Stimulated activated effector memory CD8-positive, alpha-beta T cell treated with anti-CD3 and anti-CD28 coated beads, Interleukin-12 subunit alpha, Interleukin-12 subunit beta, amount 100 ng/mL, for 72 hours (primary cell): Measurements from ENCODE around the gene FCHSD1.

ENCODE experiments used
- ATAC-seq: fragments of 150-1000 bp; cut with Tn5 transposase; 2 replicates; pipeline ENCODE4 v1.10.0; 2021
- DNase-seq, 2 donors: peaks; one replicate each; pipeline ENCODE4 v3.0.0; 2021 to 2022; ENCODE audit warnings: low spot score in 2 of 2
- H3K27ac Mint-ChIP-seq: one replicate; pipeline ENCODE4 v1.8.0; 2022; ENCODE audit warnings: mild to moderate bottlenecking, mixed read lengths
- H3K36me3 Mint-ChIP-seq: one replicate; pipeline ENCODE4 v1.8.0; 2022; ENCODE audit warnings: mild to moderate bottlenecking, mixed read lengths
- H3K4me1 Mint-ChIP-seq: one replicate; pipeline ENCODE4 v1.8.0; 2022; ENCODE audit warnings: mixed read lengths
- H3K4me3 Mint-ChIP-seq: one replicate; pipeline ENCODE4 v1.8.0; 2022; ENCODE audit warnings: mild to moderate bottlenecking, mixed read lengths
- H3K9me3 Mint-ChIP-seq: one replicate; pipeline ENCODE4 v1.8.0; 2022; ENCODE audit warnings: mixed read lengths

Gene FCHSD1

DNA sequence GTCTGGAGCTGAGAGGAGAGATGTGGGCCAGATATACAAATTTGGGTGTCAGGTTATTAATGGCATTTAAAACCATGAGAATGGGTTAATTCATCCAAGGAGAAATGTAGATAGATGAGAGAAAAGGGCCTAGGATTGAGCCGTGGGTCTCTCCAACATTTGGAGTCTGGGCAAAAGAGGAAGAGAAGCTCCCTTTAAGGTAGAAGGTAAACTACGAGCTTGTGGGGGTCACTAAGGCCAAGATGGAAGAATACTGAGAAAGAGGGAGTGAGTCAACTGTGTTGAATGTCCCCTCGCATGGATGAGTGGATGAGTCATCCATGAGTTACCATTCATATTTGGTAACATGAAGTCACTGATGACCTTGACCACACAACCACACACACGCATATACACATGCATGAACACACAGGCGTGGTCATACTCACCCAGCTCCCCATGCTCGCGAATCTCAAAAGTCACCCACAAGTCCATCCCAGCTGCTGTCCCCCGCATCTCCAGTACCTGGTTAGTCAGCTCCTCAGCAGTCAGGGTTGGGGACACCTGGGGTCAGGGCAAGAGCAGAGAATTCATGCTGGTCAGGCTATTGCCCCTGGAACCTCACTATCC lies 6.8 kb upstream of the FCHSD1 start:
- Mint-ChIP-seq H3K27ac (peak overlapping the region; percentile 41), H3K4me1 (peaks cover 14% of the 10 kb centered on the region), H3K4me3 (no peak overlapping the region), H3K9me3 (no peaks in the 10 kb centered on the region), H3K36me3 (peaks cover 11% of the 10 kb centered on the region)
- ATAC-seq = peak; percentile 96
- no peak for DNase-seq

- DNase-seq (no peak), ATAC-seq (no peak)
- Mint-ChIP-seq H3K9me3 (no peaks in the 10 kb centered on the region), H3K27ac (peak overlapping the region; percentile 41), H3K36me3 (peaks cover 11% of the 10 kb centered on the region), H3K4me3 (no peak overlapping the region), H3K4me1 (peaks cover 20% of the 10 kb centered on the region)
Measured at GRCh38 chr5:141657404-141657803, 6.2 kb upstream of the FCHSD1 start.

DNA sequence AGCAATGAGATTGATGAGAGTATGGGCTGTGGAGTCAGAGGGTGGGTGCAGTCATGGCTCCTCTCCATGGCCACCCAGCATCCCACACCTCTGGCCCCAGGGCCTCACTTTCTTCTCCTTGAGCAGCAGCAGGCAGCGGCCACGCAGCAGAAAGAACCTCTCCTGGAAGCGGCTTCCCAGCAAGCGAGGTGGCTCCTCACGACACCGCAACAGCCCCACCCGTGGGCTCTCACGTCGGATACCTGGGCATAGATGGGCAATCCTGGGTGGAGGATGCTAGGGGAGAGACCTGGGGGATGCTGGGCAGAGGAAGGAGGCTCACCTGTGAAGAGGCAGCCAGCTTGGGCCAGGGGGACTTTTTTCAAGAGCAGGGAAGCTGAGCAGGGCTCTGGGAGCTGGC lies 5.2 kb upstream of the FCHSD1 start:
- Mint-ChIP-seq H3K4me3 (no peak overlapping the region), H3K36me3 (peaks cover 11% of the 10 kb centered on the region), H3K4me1 (peaks cover 29% of the 10 kb centered on the region), H3K9me3 (no peaks in the 10 kb centered on the region), H3K27ac (peak overlapping the region; percentile 6)
- ATAC-seq = no peak
- DNase-seq = no peak

DNA sequence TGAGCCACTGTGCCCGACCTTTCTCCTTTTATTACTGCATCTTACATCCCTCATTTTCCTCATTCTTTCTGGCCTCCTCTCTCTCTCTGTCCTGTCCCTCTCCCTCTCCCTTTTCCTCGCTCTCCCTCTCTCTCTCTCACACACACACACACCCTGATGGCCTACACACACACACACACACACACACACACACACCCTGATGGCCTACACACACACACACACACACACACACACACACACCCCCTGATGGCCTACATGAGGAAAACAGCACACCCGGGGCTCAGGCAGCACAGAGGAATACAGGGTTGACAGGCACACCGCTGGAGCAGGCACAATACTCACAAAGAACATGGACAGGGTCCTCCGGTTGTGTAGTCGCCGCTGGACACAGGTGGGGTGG lies 3.8 kb upstream of the FCHSD1 start:
- ATAC-seq (no peak), DNase-seq (no peak)
- no peak overlapping the region for H3K4me3 Mint-ChIP-seq
- H3K4me1 Mint-ChIP-seq = peaks cover 43% of the 10 kb centered on the region
- no peak overlapping the region for H3K27ac Mint-ChIP-seq
- peaks cover 11% of the 10 kb centered on the region for H3K36me3 Mint-ChIP-seq
- no peaks in the 10 kb centered on the region for H3K9me3 Mint-ChIP-seq

DNA sequence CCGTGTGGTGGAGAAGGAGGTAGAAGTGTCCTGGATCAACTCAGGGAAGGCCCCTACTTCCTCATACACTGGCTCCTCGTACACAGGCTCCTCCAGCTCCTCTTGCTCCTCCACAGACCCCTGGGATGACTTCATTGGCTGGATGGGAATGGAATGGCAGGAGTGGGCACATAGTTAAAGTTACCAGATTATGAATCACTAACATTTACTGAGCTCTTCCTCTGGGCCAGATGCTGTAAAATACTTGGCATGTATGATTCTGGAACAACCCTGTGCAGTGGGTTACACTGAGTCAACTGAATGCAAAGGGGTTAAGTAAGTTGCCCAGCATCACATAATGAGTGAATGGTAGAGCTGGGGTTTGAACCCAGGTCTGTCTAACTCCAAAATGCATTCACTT lies 3.1 kb upstream of the FCHSD1 start:
- Mint-ChIP-seq H3K36me3 (peaks cover 11% of the 10 kb centered on the region), H3K27ac (no peak overlapping the region), H3K9me3 (no peaks in the 10 kb centered on the region), H3K4me1 (peaks cover 50% of the 10 kb centered on the region), H3K4me3 (no peak overlapping the region)
- ATAC-seq (no peak), DNase-seq (no peak)

- Mint-ChIP-seq H3K4me3 (peak overlapping the region; percentile 94), H3K4me1 (peaks cover 43% of the 10 kb centered on the region), H3K27ac (peak overlapping the region; percentile 96), H3K36me3 (peaks cover 24% of the 10 kb centered on the region), H3K9me3 (no peaks in the 10 kb centered on the region)
- no peak for ATAC-seq
- DNase-seq = no peak
Measured at GRCh38 chr5:141651728-141652105, 499 bp upstream of the FCHSD1 start.

DNA sequence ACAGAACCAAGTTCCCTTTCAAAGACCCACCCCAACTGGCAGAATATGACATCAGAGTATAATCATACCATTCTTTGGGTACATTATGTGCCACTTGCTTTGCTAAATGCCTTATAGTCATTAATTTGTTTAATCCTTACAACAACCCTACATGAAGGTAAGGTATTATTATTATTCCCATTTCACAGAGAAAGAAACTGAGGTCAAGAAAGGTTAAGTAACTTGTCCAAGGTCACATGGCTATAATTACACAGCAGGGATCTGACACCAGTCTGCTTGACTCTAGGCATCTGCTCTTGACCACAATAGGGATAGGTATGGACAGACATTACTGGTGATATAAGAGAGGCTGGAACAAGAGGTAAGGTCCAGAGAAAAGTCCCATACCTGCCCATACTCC lies 1.2 kb downstream of the FCHSD1 start:
- no peak for ATAC-seq
- no peak for DNase-seq
- peak overlapping the region; percentile 96 for H3K27ac Mint-ChIP-seq
- H3K4me1 Mint-ChIP-seq = peaks cover 50% of the 10 kb centered on the region
- peak overlapping the region; percentile 94 for H3K4me3 Mint-ChIP-seq
- no peaks in the 10 kb centered on the region for H3K9me3 Mint-ChIP-seq
- H3K36me3 Mint-ChIP-seq = peaks cover 37% of the 10 kb centered on the region

- peaks cover 54% of the 10 kb centered on the region for H3K4me1 Mint-ChIP-seq
- no peaks in the 10 kb centered on the region for H3K9me3 Mint-ChIP-seq
- H3K4me3 Mint-ChIP-seq = no peak overlapping the region
- peaks cover 43% of the 10 kb centered on the region for H3K36me3 Mint-ChIP-seq
- no peak for ATAC-seq
- DNase-seq = no peak
- peak overlapping the region; percentile 96 for H3K27ac Mint-ChIP-seq
Measured at GRCh38 chr5:141649056-141649688, 2.0 kb downstream of the FCHSD1 start.

DNA sequence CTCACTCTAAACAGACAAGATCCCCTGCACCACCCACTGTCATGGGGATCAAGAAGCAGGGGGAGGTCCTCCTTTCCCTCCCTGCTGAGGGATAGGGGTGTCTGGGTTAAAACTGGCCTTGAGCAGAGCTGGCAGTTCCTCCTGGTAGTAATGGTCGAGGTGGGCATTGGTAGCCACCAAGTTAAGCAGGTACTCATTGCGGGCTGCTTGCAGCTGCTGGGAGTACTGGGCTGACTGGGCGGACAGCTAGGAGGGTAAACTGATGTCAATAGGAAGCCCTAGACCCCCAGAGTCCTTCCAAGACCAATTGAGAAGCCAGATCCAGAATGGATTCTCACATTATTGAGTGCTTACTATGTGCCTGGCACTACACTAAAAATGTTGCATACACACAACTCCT lies 3.4 kb downstream of the FCHSD1 start:
- peaks cover 48% of the 10 kb centered on the region for H3K36me3 Mint-ChIP-seq
- peak overlapping the region; percentile 96 for H3K27ac Mint-ChIP-seq
- ATAC-seq = no peak
- no peaks in the 10 kb centered on the region for H3K9me3 Mint-ChIP-seq
- no peak overlapping the region for H3K4me3 Mint-ChIP-seq
- peaks cover 53% of the 10 kb centered on the region for H3K4me1 Mint-ChIP-seq
- DNase-seq = no peak

DNA sequence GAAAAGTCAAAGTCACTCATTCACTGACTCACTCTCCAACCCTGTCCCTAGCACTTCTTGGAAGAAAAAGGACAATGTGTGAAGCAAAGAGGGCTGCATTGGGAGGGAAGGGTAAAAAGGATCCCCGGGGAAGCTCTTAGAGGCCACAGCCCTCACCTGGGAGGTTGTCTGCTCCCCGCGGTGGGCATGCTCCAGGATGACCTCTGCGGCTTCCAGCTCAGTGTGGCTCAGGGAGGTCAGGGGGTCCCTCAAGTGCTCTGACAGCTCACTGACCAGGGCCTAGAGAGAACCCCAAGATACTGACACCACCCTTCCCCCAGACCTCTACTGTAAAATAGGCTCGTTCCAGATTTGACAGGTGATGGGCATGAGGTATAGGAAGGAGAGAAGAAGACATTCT lies 4.0 kb downstream of the FCHSD1 start:
- Mint-ChIP-seq H3K9me3 (no peaks in the 10 kb centered on the region), H3K27ac (peak overlapping the region; percentile 7), H3K36me3 (peaks cover 49% of the 10 kb centered on the region), H3K4me1 (peaks cover 52% of the 10 kb centered on the region), H3K4me3 (no peak overlapping the region)
- DNase-seq (no peak), ATAC-seq (no peak)

DNA sequence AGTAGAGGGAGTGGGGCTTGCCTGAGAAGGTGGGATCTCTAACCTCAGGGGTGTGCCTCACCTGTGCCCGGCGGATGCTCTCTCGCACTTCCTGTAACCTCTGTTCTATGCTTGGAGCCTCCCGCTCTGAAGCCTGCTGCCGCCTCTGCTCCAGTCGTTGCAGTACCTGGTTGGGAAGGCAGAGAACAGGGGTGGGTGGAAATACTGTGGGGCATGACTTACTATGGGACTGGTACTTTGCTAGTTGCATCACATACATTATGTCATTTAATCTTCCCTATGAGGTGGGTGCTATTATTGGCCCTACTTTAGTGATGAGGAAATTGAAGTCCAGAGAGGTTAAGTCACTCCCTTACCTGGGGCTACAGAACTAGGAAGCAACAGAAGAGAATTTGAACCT lies 5.2 kb downstream of the FCHSD1 start:
- H3K4me1 Mint-ChIP-seq = peaks cover 53% of the 10 kb centered on the region
- no peak for DNase-seq
- H3K4me3 Mint-ChIP-seq = no peak overlapping the region
- no peaks in the 10 kb centered on the region for H3K9me3 Mint-ChIP-seq
- H3K27ac Mint-ChIP-seq = peak overlapping the region; percentile 7
- ATAC-seq = no peak
- peaks cover 61% of the 10 kb centered on the region for H3K36me3 Mint-ChIP-seq

DNA sequence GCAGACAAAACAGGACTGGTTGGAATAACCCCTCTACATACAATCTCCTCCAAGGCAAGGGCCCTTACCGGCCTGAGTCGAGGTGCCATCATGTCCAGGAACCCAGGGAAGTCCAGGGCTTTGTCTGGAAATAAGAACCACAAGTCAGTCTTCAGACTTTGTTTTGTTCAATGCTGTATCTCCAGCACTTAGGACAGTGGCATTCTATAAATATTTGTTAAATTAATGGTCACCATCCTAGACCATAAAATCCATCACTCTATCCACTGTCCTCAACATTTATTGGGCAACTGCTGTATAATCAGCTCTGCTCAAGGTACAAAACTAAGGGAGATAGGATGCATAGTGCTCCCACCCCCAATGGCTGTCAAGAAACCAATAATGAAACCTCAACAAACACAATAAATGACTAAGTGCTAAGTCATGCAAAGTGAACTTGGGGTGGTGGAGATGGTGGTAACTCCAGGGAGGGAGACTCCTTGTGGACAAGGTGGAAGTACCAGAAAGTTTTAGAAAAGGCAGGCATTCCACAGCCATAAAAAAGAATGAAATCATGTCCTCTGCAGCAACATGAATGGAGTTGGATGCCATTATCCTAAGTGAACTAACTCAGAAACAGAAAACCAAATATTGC lies 9.5 kb downstream of the FCHSD1 start:
- H3K4me3 Mint-ChIP-seq = no peak overlapping the region
- H3K9me3 Mint-ChIP-seq = no peaks in the 10 kb centered on the region
- ATAC-seq (peak; percentile 81), DNase-seq (no peak)
- peak overlapping the region; percentile 77 for H3K27ac Mint-ChIP-seq
- peaks cover 68% of the 10 kb centered on the region for H3K36me3 Mint-ChIP-seq
- peaks cover 48% of the 10 kb centered on the region for H3K4me1 Mint-ChIP-seq

GRCh38 chr5:141640698-141641097 lies 10.5 kb downstream of the FCHSD1 start:
- H3K9me3 Mint-ChIP-seq = no peaks in the 10 kb centered on the region
- H3K4me1 Mint-ChIP-seq = peaks cover 49% of the 10 kb centered on the region
- no peak for DNase-seq
- ATAC-seq = no peak
- peak overlapping the region; percentile 77 for H3K27ac Mint-ChIP-seq
- no peak overlapping the region for H3K4me3 Mint-ChIP-seq
- peaks cover 66% of the 10 kb centered on the region for H3K36me3 Mint-ChIP-seq

- H3K4me3 Mint-ChIP-seq = no peak overlapping the region
- H3K36me3 Mint-ChIP-seq = peaks cover 64% of the 10 kb centered on the region
- H3K4me1 Mint-ChIP-seq = peaks cover 53% of the 10 kb centered on the region
- H3K27ac Mint-ChIP-seq = no peak overlapping the region
- ATAC-seq (no peak), DNase-seq (no peak)
- no peaks in the 10 kb centered on the region for H3K9me3 Mint-ChIP-seq
Measured at GRCh38 chr5:141640051-141640415, 11.2 kb downstream of the FCHSD1 start.

DNA sequence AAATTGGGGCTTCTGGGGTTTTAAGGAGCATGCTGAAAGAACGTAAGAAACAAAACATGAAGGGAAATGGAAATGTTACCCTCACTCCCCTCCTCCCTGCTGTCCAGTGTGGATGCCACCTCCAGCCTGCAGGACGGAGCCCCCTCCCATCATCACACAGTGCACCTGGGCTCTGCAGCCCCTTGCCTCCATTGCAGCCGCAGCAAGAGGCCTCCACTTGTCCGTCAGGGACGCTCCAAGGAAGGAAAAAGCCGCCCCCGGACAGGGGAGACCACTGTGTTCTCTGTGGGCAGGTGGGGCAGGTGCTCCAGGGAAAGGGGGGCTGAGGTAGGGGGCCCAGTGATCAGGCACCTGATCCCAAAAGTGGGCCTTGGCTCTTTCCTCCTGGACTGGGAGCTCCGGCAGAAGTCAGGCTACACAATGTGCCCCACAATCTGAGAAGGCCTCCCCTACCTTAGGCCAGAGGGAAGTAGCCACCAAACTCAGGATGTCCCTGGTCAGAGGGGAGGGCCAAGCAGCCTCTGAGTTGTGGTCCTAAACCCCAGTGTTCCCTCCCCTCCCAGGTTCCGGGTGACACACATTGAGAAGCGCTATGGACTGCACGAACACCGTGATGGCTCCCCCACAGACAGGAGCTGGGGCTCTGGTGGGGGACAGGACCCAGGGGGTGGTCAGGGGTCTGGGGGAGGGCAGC lies 11.7 kb downstream of the FCHSD1 start:
- H3K27ac Mint-ChIP-seq = no peak overlapping the region
- ATAC-seq = no peak
- H3K4me3 Mint-ChIP-seq = no peak overlapping the region
- DNase-seq = no peak
- no peaks in the 10 kb centered on the region for H3K9me3 Mint-ChIP-seq
- peaks cover 60% of the 10 kb centered on the region for H3K36me3 Mint-ChIP-seq
- peaks cover 54% of the 10 kb centered on the region for H3K4me1 Mint-ChIP-seq

DNA sequence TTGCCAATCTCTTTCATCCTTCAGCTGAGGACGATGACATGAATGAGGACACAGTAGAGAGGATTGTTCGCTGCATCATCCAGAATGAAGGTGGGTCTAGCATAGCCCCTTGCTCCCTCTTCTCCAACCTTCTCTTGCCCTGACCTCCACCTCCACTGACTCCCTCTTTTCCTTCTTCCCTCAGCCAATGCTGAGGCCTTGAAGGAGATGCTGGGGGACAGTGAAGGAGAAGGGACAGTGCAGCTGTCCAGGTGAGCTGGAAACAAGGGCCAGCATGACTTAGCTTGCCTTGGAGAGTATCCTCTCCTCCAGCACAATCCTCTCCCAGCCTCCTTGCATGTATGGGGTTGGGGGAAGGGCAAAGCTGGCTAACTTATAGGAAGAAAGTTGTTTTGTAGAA lies 12.4 kb downstream of the FCHSD1 start:
- Mint-ChIP-seq H3K4me3 (peak overlapping the region; percentile 84), H3K36me3 (peaks cover 62% of the 10 kb centered on the region), H3K27ac (peak overlapping the region; percentile 86), H3K9me3 (no peaks in the 10 kb centered on the region), H3K4me1 (peaks cover 62% of the 10 kb centered on the region)
- no peak for ATAC-seq
- DNase-seq = no peak
